K562 (cell line): ENCODE measurements around the gene PLA2G4C. TPM values are rescaled to one million over a fixed set of nuclear protein-coding genes. Genes with fewer than 3 reads are reported as not detected.
A peak's percentile ranks its signal among the peaks of the same experiment; 100 is the strongest.

Experiments used
- GABPB1 ChIP-seq: sonication (generic); formaldehyde crosslinking; IDR thresholded peaks from 2 replicates; pipeline ENCODE4 v1.8.0; 2022; ENCODE audit warnings: mild to moderate bottlenecking, missing genetic modification reagents
- HDAC3 ChIP-seq: fragments of 450-650 bp; IDR thresholded peaks from 2 replicates; pipeline ENCODE4 v1.6.1; 2018; ENCODE audit warnings: borderline replicate concordance, mild to moderate bottlenecking, moderate library complexity; ENCODE audit not compliant: partially characterized antibody
- KLF10 ChIP-seq: fragments of 250-450 bp; sonication (Bioruptor Pico); IDR thresholded peaks from 2 replicates; pipeline ENCODE4 v1.6.1; 2021; ENCODE audit warnings: matching md5 sums
- NR4A1 ChIP-seq, 2 experiments: fragments of 250-450 bp in 1 of 2; fragments of 450-650 bp in 1 of 2; sonication (Bioruptor Pico) in 1 of 2; IDR thresholded peaks; 2 replicates each; pipeline versions ENCODE4 v1.4.0 to v1.6.1; 2016 to 2020; ENCODE audit warnings: mild to moderate bottlenecking in 2 of 2, missing compliant biosample characterization in 1 of 2, missing genetic modification characterization in 1 of 2, moderate library complexity in 1 of 2
- PTTG1 ChIP-seq: fragments of 450-650 bp; IDR thresholded peaks from 2 replicates; pipeline ENCODE4 v1.6.1; 2016; ENCODE audit warnings: low read depth, mild to moderate bottlenecking, missing genetic modification characterization, missing compliant biosample characterization
- REST ChIP-seq, 2 experiments: fragments of 450-650 bp; formaldehyde crosslinking in 1 of 2; IDR thresholded peaks; 2 replicates each; pipeline versions ENCODE4 v1.4.0 to v1.6.1; 2014 to 2020; ENCODE audit warnings: mild to moderate bottlenecking in 2 of 2, borderline replicate concordance in 1 of 2, low read depth in 1 of 2
- RFX1 ChIP-seq: fragments of 450-650 bp; IDR thresholded peaks from 2 replicates; pipeline ENCODE4 v1.6.1; 2016; ENCODE audit warnings: mild to moderate bottlenecking, moderate library complexity
- RNF219 ChIP-seq: fragments of 250-450 bp; sonication (Bioruptor Pico); IDR thresholded peaks from 2 replicates; pipeline ENCODE4 v1.5.0; 2022; ENCODE audit warnings: mild to moderate bottlenecking
- SMC3 ChIP-seq: conservative IDR thresholded peaks from 2 replicates; pipeline ENCODE4 v1.6.1; 2011; ENCODE audit warnings: low read depth, low read length, improper control_type of control experiment; ENCODE audit not compliant: insufficient read depth
- THAP12 ChIP-seq: fragments of 250-450 bp; sonication (Bioruptor Pico); IDR thresholded peaks from 2 replicates; pipeline ENCODE4 v1.9.0; 2021; ENCODE audit warnings: mild to moderate bottlenecking, inconsistent platforms
- ZNF766 ChIP-seq: fragments of 200-800 bp; sonication (Bioruptor generic); conservative IDR thresholded peaks from 2 replicates; pipeline ENCODE4 v1.6.1; 2016; ENCODE audit warnings: missing genetic modification characterization, missing compliant biosample characterization
- polyA plus RNA-seq, 8 experiments: library from polyadenylated mRNA; depleted of rRNA in 4 of 8; stranded (reverse) in 5 of 8; unstranded in 3 of 8; fragments of >200 nt; fragmentation: Nextera tagmentation in 2 of 8; fragmentation: Illumina TruSeq in 1 of 8; extraction: Ambion mirVana in 2 of 8; extraction: Trizol in 1 of 8; gene quantifications; 2 replicates each; pipeline versions ENCODE4 v1.2.1 to v1.2.3, GENCODE V29; 2011 to 2014; ENCODE audit warnings: inconsistent platforms in 1 of 8, missing spikeins in 1 of 8
- total RNA-seq, 7 experiments: library from RNA; depleted of rRNA in 6 of 7; stranded (reverse); fragments of >200 nt in 6 of 7; fragmentation: Illumina TruSeq in 2 of 7; extraction: Trizol in 2 of 7; gene quantifications; 2 replicates each; pipeline versions ENCODE4 v1.2.1 to v1.2.3, GENCODE V29; 2011 to 2021; ENCODE audit warnings: low replicate concordance in 1 of 7
- TF ChIP-seq, protein P1 (sequence below): sonication (generic); formaldehyde crosslinking; IDR thresholded peaks from 2 replicates; pipeline ENCODE4 v1.8.0; 2022; ENCODE audit warnings: missing genetic modification reagents, mild to moderate bottlenecking, borderline replicate concordance

Gene PLA2G4C
- total and polyA plus RNA-seq, 9 of the 15 experiments (the other 6 are each of a cell fraction or from before 2014, with no cell fraction given), result 0.27 to 0.35 (median 0.35) TPM; not detected in 6

DNA sequence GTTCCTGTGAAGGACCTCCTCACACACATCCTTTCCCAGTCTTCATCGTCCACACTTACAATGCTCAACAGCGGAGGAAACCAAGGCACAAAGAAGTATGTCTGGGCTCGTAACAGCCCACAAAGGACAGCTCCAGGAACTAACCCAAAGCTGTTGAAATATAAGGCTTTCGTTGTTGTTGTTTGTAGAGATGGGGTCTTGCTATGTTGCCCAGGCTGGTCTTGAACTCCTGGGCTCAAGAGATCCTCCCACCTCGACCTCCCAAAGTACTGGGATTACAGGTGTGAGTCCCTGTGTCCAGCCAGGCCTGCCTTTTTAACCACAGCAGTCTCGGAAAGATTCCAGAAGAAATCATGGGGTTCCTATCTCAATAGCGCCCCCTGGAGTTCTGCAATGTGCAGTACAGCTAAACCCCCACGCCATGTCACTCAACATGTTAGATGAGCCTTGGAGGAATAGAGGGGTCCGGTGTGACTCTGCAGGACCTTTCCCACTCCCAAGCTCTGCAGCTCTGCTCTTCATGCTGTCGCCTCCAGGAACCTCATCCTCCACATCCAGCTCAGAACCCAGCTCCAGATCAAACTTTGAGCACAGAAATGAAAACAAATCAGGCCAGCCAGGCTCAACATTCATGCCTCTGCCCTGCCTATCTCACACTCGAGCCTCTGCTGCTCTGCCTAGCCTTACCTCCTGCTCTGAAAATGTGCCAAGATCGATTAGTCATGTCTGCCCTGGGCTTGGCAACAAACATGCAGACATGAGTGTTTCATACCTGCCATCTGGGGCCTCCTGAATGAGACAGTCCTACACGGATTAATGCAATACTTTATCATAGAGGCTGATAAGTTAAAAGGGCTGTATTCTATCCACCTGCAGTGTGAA, 7.5 kb downstream of the PLA2G4C start (continued):
- TF ChIP-seq THAP12 (no peak), PTTG1 (tag) (no peak), HDAC3 (no peak), ZNF766 (CRISPR knock-in tag) (no peak), GABPB1 (CRISPR knock-in tag) (no peak), REST (IDR thresholded peaks at IDR 0.05; ENCODE audit: borderline replicate concordance) (peak; percentile 84), REST (CRISPR knock-in tag; IDR thresholded peaks at IDR 0.05; ENCODE audit: low read depth) (no peak), NR4A1 (CRISPR knock-in tag; IDR thresholded peaks at IDR 0.05) (no peak), NR4A1 (tag; IDR thresholded peaks at IDR 0.05) (no peak), RFX1 (no peak), RNF219 (CRISPR knock-in tag) (no peak), KLF10 (CRISPR knock-in tag) (no peak), SMC3 (peak; percentile 84)
- TF ChIP-seq, protein P1, sequence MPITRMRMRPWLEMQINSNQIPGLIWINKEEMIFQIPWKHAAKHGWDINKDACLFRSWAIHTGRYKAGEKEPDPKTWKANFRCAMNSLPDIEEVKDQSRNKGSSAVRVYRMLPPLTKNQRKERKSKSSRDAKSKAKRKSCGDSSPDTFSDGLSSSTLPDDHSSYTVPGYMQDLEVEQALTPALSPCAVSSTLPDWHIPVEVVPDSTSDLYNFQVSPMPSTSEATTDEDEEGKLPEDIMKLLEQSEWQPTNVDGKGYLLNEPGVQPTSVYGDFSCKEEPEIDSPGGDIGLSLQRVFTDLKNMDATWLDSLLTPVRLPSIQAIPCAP (CRISPR knock-in tag), result no peak
